Activated CD4-positive, alpha-beta memory T cell treated with anti-CD3 and anti-CD28 coated beads for 36 hours (primary cell): ENCODE measurements around the gene CRCP. TPM values are rescaled to one million over a fixed set of nuclear protein-coding genes. Genes with fewer than 3 reads are reported as not detected.

Experiments used
- CTCF ChIA-PET: fragments of 350-600 bp; sonication (Branson Sonifier 250); formaldehyde crosslinking; loops from one replicate; lab custom pipeline; 2021; ENCODE audit warnings: antibody characterized with exemption, inconsistent platforms; lab: Charles Lee
- POLR2A ChIA-PET: fragments of 350-600 bp; sonication (Branson Sonifier 250); formaldehyde crosslinking; loops from one replicate; lab custom pipeline; 2021; ENCODE audit warnings: antibody characterized with exemption; lab: Charles Lee
- DNase-seq: peaks from one replicate; pipeline ENCODE4 v3.0.0-alpha.2; 2020
- H3K27ac Mint-ChIP-seq: one replicate; pipeline ENCODE4 v1.8.0; 2021; ENCODE audit warnings: mixed read lengths
- H3K27me3 Mint-ChIP-seq: one replicate; pipeline ENCODE4 v1.8.0; 2021; ENCODE audit warnings: mixed read lengths
- H3K36me3 Mint-ChIP-seq: one replicate; pipeline ENCODE4 v1.8.0; 2021; ENCODE audit warnings: mixed read lengths
- H3K4me1 Mint-ChIP-seq: one replicate; pipeline ENCODE4 v1.8.0; 2021; ENCODE audit warnings: low read depth, mixed read lengths
- H3K4me3 Mint-ChIP-seq: one replicate; pipeline ENCODE4 v1.8.0; 2021; ENCODE audit warnings: mild to moderate bottlenecking, mixed read lengths
- H3K9me3 Mint-ChIP-seq: one replicate; pipeline ENCODE4 v1.8.0; 2021; ENCODE audit warnings: mixed read lengths
- intact Hi-C: fragments of 100-400 bp; cut with micrococcal nuclease; formaldehyde crosslinking; loops from one replicate; pipeline ENCODE4 v1.15.1; 2023
- total RNA-seq, 2 experiments: library from RNA; stranded (reverse); gene quantifications; one replicate each; pipeline ENCODE4 v1.2.3, GENCODE V29; 2021

The CRCP gene
- total RNA-seq, 2 experiments from 2014 or later: 19.3 to 19.6 TPM

- no peaks in the 10 kb centered on the region for H3K4me1 Mint-ChIP-seq
- H3K27ac Mint-ChIP-seq: no peak overlapping the region
- H3K4me3 Mint-ChIP-seq: no peak overlapping the region
- ChIA-PET CTCF (no interaction called here), POLR2A (no interaction called here)
- no peaks in the 10 kb centered on the region for H3K36me3 Mint-ChIP-seq
- DNase-seq: no peak
- H3K9me3 Mint-ChIP-seq: peaks cover 3% of the 10 kb centered on the region
- peaks cover 2% of the 10 kb centered on the region for H3K27me3 Mint-ChIP-seq
- intact Hi-C loops: no loop called here
These were observed 69.1 kb downstream of the CRCP start for GRCh38 chr7:66183700-66184099.

GRCh38 chr7:66185680-66186187, 71.1 kb downstream of the CRCP start:
- Mint-ChIP-seq H3K9me3 (peaks cover 3% of the 10 kb centered on the region), H3K36me3 (no peaks in the 10 kb centered on the region), H3K4me1 (no peaks in the 10 kb centered on the region), H3K27ac (no peak overlapping the region), H3K4me3 (no peak overlapping the region), H3K27me3 (peaks cover 2% of the 10 kb centered on the region)
- ChIA-PET CTCF (no interaction called here), POLR2A (no interaction called here)
- intact Hi-C loops: no loop called here
- DNase-seq: no peak

- peaks cover 3% of the 10 kb centered on the region for H3K9me3 Mint-ChIP-seq
- ChIA-PET CTCF (no interaction called here), POLR2A (no interaction called here)
- H3K4me1 Mint-ChIP-seq: no peaks in the 10 kb centered on the region
- no peak for DNase-seq
- peaks cover 2% of the 10 kb centered on the region for H3K27me3 Mint-ChIP-seq
- intact Hi-C loops: no loop called here
- no peaks in the 10 kb centered on the region for H3K36me3 Mint-ChIP-seq
- H3K4me3 Mint-ChIP-seq: no peak overlapping the region
- no peak overlapping the region for H3K27ac Mint-ChIP-seq
These were observed 72.3 kb downstream of the CRCP start for GRCh38 chr7:66186991-66187390.

GRCh38 chr7:66187905-66188304, 73.3 kb downstream of the CRCP start:
- POLR2A ChIA-PET: no interaction called here
- H3K4me1 Mint-ChIP-seq: no peaks in the 10 kb centered on the region

GRCh38 chr7:66188645-66189044, 74.0 kb downstream of the CRCP start:
- no peak for DNase-seq
- no peak overlapping the region for H3K4me3 Mint-ChIP-seq
- no peak overlapping the region for H3K27ac Mint-ChIP-seq
- peaks cover 2% of the 10 kb centered on the region for H3K27me3 Mint-ChIP-seq
- no peaks in the 10 kb centered on the region for H3K36me3 Mint-ChIP-seq
- ChIA-PET POLR2A (no interaction called here), CTCF (no interaction called here)
- H3K9me3 Mint-ChIP-seq: peaks cover 3% of the 10 kb centered on the region
- no peaks in the 10 kb centered on the region for H3K4me1 Mint-ChIP-seq
- intact Hi-C loops: no loop called here

More at GRCh38 chr7:66187905-66188304, 73.3 kb downstream of the CRCP start:
- Mint-ChIP-seq H3K27me3 (peaks cover 2% of the 10 kb centered on the region), H3K9me3 (peaks cover 3% of the 10 kb centered on the region), H3K36me3 (no peaks in the 10 kb centered on the region), H3K4me3 (no peak overlapping the region), H3K27ac (no peak overlapping the region)
- DNase-seq: no peak
- CTCF ChIA-PET: no interaction called here
- intact Hi-C loops: no loop called here

- H3K9me3 Mint-ChIP-seq: peaks cover 3% of the 10 kb centered on the region
- peaks cover 2% of the 10 kb centered on the region for H3K27me3 Mint-ChIP-seq
- no peaks in the 10 kb centered on the region for H3K4me1 Mint-ChIP-seq
- H3K36me3 Mint-ChIP-seq: no peaks in the 10 kb centered on the region
- intact Hi-C loops: no loop called here
- H3K4me3 Mint-ChIP-seq: no peak overlapping the region
- ChIA-PET CTCF (no interaction called here), POLR2A (no interaction called here)
- no peak overlapping the region for H3K27ac Mint-ChIP-seq
- DNase-seq: no peak
These were observed 75.3 kb downstream of the CRCP start for GRCh38 chr7:66189695-66190503.

GRCh38 chr7:66190504-66190857, 75.8 kb downstream of the CRCP start:
- H3K27me3 Mint-ChIP-seq: peaks cover 2% of the 10 kb centered on the region
- no peak for DNase-seq
- ChIA-PET POLR2A (no interaction called here), CTCF (no interaction called here)
- no peaks in the 10 kb centered on the region for H3K36me3 Mint-ChIP-seq
- H3K27ac Mint-ChIP-seq: no peak overlapping the region
- peaks cover 3% of the 10 kb centered on the region for H3K9me3 Mint-ChIP-seq
- intact Hi-C loops: no loop called here
- no peak overlapping the region for H3K4me3 Mint-ChIP-seq
- no peaks in the 10 kb centered on the region for H3K4me1 Mint-ChIP-seq

- no peaks in the 10 kb centered on the region for H3K9me3 Mint-ChIP-seq
- peaks cover 2% of the 10 kb centered on the region for H3K27me3 Mint-ChIP-seq
- no peaks in the 10 kb centered on the region for H3K36me3 Mint-ChIP-seq
- POLR2A ChIA-PET: no interaction called here
- H3K4me3 Mint-ChIP-seq: no peak overlapping the region
- no peak overlapping the region for H3K27ac Mint-ChIP-seq
- DNase-seq: no peak
- CTCF ChIA-PET: no interaction called here
- intact Hi-C loops: no loop called here
- no peaks in the 10 kb centered on the region for H3K4me1 Mint-ChIP-seq
These were observed 78.6 kb downstream of the CRCP start for GRCh38 chr7:66193146-66193725.

GRCh38 chr7:66198469-66198868, 83.8 kb downstream of the CRCP start:
- Mint-ChIP-seq H3K4me3 (no peak overlapping the region), H3K27ac (no peak overlapping the region), H3K4me1 (peaks cover 5% of the 10 kb centered on the region), H3K27me3 (peaks cover 3% of the 10 kb centered on the region), H3K36me3 (no peaks in the 10 kb centered on the region), H3K9me3 (no peaks in the 10 kb centered on the region)
- DNase-seq: no peak
- ChIA-PET CTCF (no interaction called here), POLR2A (no interaction called here)
- intact Hi-C loops: no loop called here

- no peak overlapping the region for H3K27ac Mint-ChIP-seq
- DNase-seq: no peak
- no peaks in the 10 kb centered on the region for H3K36me3 Mint-ChIP-seq
- H3K9me3 Mint-ChIP-seq: no peaks in the 10 kb centered on the region
- no peak overlapping the region for H3K4me3 Mint-ChIP-seq
- intact Hi-C loops: no loop called here
- H3K4me1 Mint-ChIP-seq: peaks cover 5% of the 10 kb centered on the region
- ChIA-PET POLR2A (no interaction called here), CTCF (no interaction called here)
- peaks cover 3% of the 10 kb centered on the region for H3K27me3 Mint-ChIP-seq
These were observed 84.3 kb downstream of the CRCP start for GRCh38 chr7:66198956-66199355.

- H3K9me3 Mint-ChIP-seq: no peaks in the 10 kb centered on the region
- H3K4me3 Mint-ChIP-seq: no peak overlapping the region
- H3K36me3 Mint-ChIP-seq: no peaks in the 10 kb centered on the region
- intact Hi-C loops: loop anchor here (10.0 kb wide), 1 partner anchor 88 kb away; the partner anchor contains the start of gene CRCP
- no peak overlapping the region for H3K27ac Mint-ChIP-seq
- CTCF ChIA-PET: no interaction called here
- H3K4me1 Mint-ChIP-seq: peaks cover 25% of the 10 kb centered on the region
- DNase-seq: no peak
- POLR2A ChIA-PET: no interaction called here
- peaks cover 20% of the 10 kb centered on the region for H3K27me3 Mint-ChIP-seq
These were observed 87.8 kb downstream of the CRCP start for GRCh38 chr7:66202441-66202840.
